Keratinocyte (primary cell): ENCODE data around the gene TRIM67. TPM values are rescaled to one million over a fixed set of nuclear protein-coding genes. Genes with fewer than 3 reads are reported as not detected.

Source experiments
- DNase-seq: peaks from one replicate; pipeline ENCODE4 v3.0.0-alpha.2; 2011; ENCODE audit warnings: low read depth, missing footprints, low spot score
- FAIRE-seq: peaks from 2 replicates; lab custom pipeline; 2011; peaks lifted over from hg19 to GRCh38; lab: Jason Lieb, UNC
- H2AFZ ChIP-seq: 2 replicates; pipeline ENCODE4 v1.6.0; 2012; ENCODE audit warnings: low read length, control low read depth, inconsistent platforms; ENCODE audit not compliant: control insufficient read depth
- H3K27ac ChIP-seq: 2 replicates; pipeline ENCODE4 v1.5.1; 2011; ENCODE audit warnings: low read length; ENCODE audit not compliant: control insufficient read depth, insufficient read depth
- H3K27me3 ChIP-seq: 3 replicates; pipeline ENCODE4 v1.6.0; 2011; ENCODE audit warnings: low read length; ENCODE audit not compliant: control insufficient read depth, insufficient read depth; ENCODE audit errors: extremely low read depth
- H3K36me3 ChIP-seq, 2 experiments: 2 replicates in 1 of 2; 3 replicates in 1 of 2; pipeline ENCODE4 v1.5.1; 2011; ENCODE audit warnings: low read length in 2 of 2, mild to moderate bottlenecking in 1 of 2; ENCODE audit not compliant: control insufficient read depth in 2 of 2, insufficient read depth in 2 of 2; ENCODE audit errors: extremely low read depth in 1 of 2
- H3K4me1 ChIP-seq: 3 replicates; pipeline ENCODE4 v1.5.1; 2011; ENCODE audit warnings: low read length; ENCODE audit not compliant: control insufficient read depth, insufficient read depth; ENCODE audit errors: extremely low read depth
- H3K4me2 ChIP-seq: 3 replicates; pipeline ENCODE4 v1.6.0; 2011; ENCODE audit warnings: low read depth, low read length; ENCODE audit not compliant: control insufficient read depth, insufficient read depth; ENCODE audit errors: extremely low read depth
- H3K4me3 ChIP-seq, 3 experiments: fragments of 200-600 bp in 1 of 3; sonication (generic) in 1 of 3; 2 replicates in 2 of 3; 3 replicates in 1 of 3; pipeline ENCODE4 v1.5.1; 2011 to 2016; ENCODE audit warnings: low read length in 3 of 3, mild to moderate bottlenecking in 3 of 3, control low read depth in 2 of 3, inconsistent platforms in 1 of 3, low read depth in 1 of 3, mixed read lengths in 1 of 3, mixed run types in 1 of 3, moderate library complexity in 1 of 3; ENCODE audit not compliant: control insufficient read depth in 2 of 3, insufficient read depth in 2 of 3; ENCODE audit errors: extremely low read depth in 1 of 3
- H3K79me2 ChIP-seq: 2 replicates; pipeline ENCODE4 v1.6.0; 2012; ENCODE audit warnings: low read length; ENCODE audit not compliant: control insufficient read depth, insufficient read depth
- H3K9ac ChIP-seq: 3 replicates; pipeline ENCODE4 v1.6.0; 2011; ENCODE audit warnings: low read length; ENCODE audit not compliant: control insufficient read depth, insufficient read depth; ENCODE audit errors: extremely low read depth
- H3K9me1 ChIP-seq: 3 replicates; pipeline ENCODE4 v1.6.0; 2011; ENCODE audit warnings: low read length; ENCODE audit not compliant: control insufficient read depth, insufficient read depth; ENCODE audit errors: extremely low read depth
- H3K9me3 ChIP-seq: 2 replicates; pipeline ENCODE4 v1.5.1; 2012; ENCODE audit warnings: low read depth, low read length; ENCODE audit not compliant: control insufficient read depth
- H4K20me1 ChIP-seq: 3 replicates; pipeline ENCODE4 v1.6.0; 2011; ENCODE audit warnings: low read length; ENCODE audit not compliant: control insufficient read depth, insufficient read depth; ENCODE audit errors: extremely low read depth
- CTCF ChIP-seq, 3 experiments: IDR thresholded peaks in 1 of 3; conservative IDR thresholded peaks in 1 of 3; optimal IDR thresholded peaks in 1 of 3; 2 replicates in 2 of 3; 3 replicates in 1 of 3; pipeline versions ENCODE3 to v1.5.1; 2011; ENCODE audit warnings: low read length in 3 of 3, mild to moderate bottlenecking in 3 of 3, moderate library complexity in 2 of 3, control low read depth in 1 of 3, inconsistent platforms in 1 of 3; ENCODE audit not compliant: insufficient read depth in 2 of 3; ENCODE audit errors: extremely low read depth in 1 of 3
- EZH2 ChIP-seq: IDR thresholded peaks from one replicate; pipeline ENCODE4 v1.6.1; 2012; ENCODE audit warnings: inconsistent platforms, mild to moderate bottlenecking, low read length, moderate library complexity
- dilution Hi-C: fragments of 300-500 bp; cut with MboI; formaldehyde crosslinking; loops from one replicate; pipeline ENCODE4 v1.7.0; 2020; ENCODE audit warnings: low sequenced_read_pairs; ENCODE audit not compliant: extremely low pct_ligation_motif_present
- polyA plus RNA-seq, 5 experiments: library from polyadenylated mRNA; depleted of rRNA in 3 of 5; stranded (reverse) in 3 of 5; stranded (forward) in 1 of 5; unstranded in 1 of 5; fragments of >200 nt; gene quantifications; 1 replicate in 1 of 5; 2 replicates in 3 of 5; 3 replicates in 1 of 5; pipeline versions ENCODE4 v1.2.1 to v1.2.3, GENCODE V29; 2011 to 2012; ENCODE audit warnings: missing spikeins in 2 of 5, low read depth in 1 of 5, low replicate concordance in 1 of 5

TRIM67 gene
- polyA plus RNA-seq, 1 donor (not counting 4 experiments of a cell fraction or from before 2014, with no cell fraction given): not detected

- dilution Hi-C loops: no loop called here
Observed at GRCh38 chr1:231206856-231207255, 45.0 kb downstream of the TRIM67 start.

GRCh38 chr1:231207437-231207836 lies 45.6 kb downstream of the TRIM67 start:
- Histone ChIP-seq H3K79me2 (no peaks in the 10 kb centered on the region), H3K4me3 (no peak overlapping the region), H3K27ac (no peak overlapping the region), H3K27me3 (peaks cover 8% of the 10 kb centered on the region), H3K9me1 (no peaks in the 10 kb centered on the region), H3K4me2 (no peak overlapping the region), H3K9me3 (no peaks in the 10 kb centered on the region), H2AFZ (no peak overlapping the region), H3K36me3 (no peaks in the 10 kb centered on the region), H3K4me1 (peaks cover 4% of the 10 kb centered on the region), H4K20me1 (no peaks in the 10 kb centered on the region), H3K9ac (no peak overlapping the region)
- dilution Hi-C loops: no loop called here
- DNase-seq (no peak), FAIRE-seq (no peak)
- TF ChIP-seq EZH2 (no peak), CTCF (optimal IDR thresholded peaks at IDR 0.05 in 1 of 3, IDR thresholded peaks at IDR 0.05 in 1 of 3, conservative IDR thresholded peaks at IDR 0.05 in 1 of 3; ENCODE audit: extremely low read depth in 1 of 3, insufficient read depth in 2 of 3, low read length in 3 of 3) (no peak)

More at GRCh38 chr1:231206856-231207255, 45.0 kb downstream of the TRIM67 start:
- H3K36me3 ChIP-seq: no peaks in the 10 kb centered on the region
- H3K4me3 ChIP-seq: no peak overlapping the region
- DNase-seq (no peak), FAIRE-seq (no peak)
- peaks cover 4% of the 10 kb centered on the region for H3K4me1 ChIP-seq
- H3K4me2 ChIP-seq: no peak overlapping the region
- no peak overlapping the region for H2AFZ ChIP-seq
- no peak overlapping the region for H3K9ac ChIP-seq
- H3K27me3 ChIP-seq: peaks cover 14% of the 10 kb centered on the region
- H3K79me2 ChIP-seq: no peaks in the 10 kb centered on the region
- TF ChIP-seq CTCF (optimal IDR thresholded peaks at IDR 0.05 in 1 of 3, IDR thresholded peaks at IDR 0.05 in 1 of 3, conservative IDR thresholded peaks at IDR 0.05 in 1 of 3; ENCODE audit: extremely low read depth in 1 of 3, insufficient read depth in 2 of 3, low read length in 3 of 3): peak in 2 of 3 experiments; percentile 37 to 66
- no peak for TF ChIP-seq EZH2
- H4K20me1 ChIP-seq: no peaks in the 10 kb centered on the region
- H3K9me1 ChIP-seq: no peaks in the 10 kb centered on the region
- H3K27ac ChIP-seq: no peak overlapping the region
- no peaks in the 10 kb centered on the region for H3K9me3 ChIP-seq
